Cerebellar cortex (tissue), 1 donor: ENCODE results near the gene DMAP1.
A peak's percentile ranks its signal among the peaks of the same experiment; 100 is the strongest.

Experiments used
- DNase-seq: peaks from one replicate; pipeline ENCODE4 v3.0.0-alpha.2; 2015; ENCODE audit warnings: low spot score

The DMAP1 gene

DNA sequence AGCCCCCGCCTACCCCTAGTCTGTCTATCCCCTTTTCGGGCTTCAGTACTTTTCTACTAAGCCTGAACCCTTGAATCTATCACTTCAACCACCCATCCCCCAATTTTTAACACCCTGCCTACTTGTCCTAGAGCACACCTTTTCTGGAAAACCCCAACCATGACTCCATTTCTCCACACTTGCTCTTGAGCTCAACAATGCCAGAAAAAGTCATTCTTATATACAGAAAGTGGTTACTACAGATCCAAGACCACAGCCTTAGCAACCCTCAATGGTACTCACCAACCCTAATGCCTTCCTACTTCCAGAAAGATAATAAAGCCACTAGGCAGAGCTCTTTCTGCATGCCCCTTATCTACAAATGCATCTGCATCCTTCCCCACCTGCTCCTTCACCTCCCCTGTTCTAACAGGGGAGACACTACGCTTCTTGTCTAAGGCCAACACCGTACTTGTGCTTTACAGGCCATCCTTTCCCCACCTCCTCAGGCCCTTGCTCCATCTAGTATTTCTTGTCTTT is 41.2 kb downstream of the DMAP1 start:
- DNase-seq, result no peak

DNA sequence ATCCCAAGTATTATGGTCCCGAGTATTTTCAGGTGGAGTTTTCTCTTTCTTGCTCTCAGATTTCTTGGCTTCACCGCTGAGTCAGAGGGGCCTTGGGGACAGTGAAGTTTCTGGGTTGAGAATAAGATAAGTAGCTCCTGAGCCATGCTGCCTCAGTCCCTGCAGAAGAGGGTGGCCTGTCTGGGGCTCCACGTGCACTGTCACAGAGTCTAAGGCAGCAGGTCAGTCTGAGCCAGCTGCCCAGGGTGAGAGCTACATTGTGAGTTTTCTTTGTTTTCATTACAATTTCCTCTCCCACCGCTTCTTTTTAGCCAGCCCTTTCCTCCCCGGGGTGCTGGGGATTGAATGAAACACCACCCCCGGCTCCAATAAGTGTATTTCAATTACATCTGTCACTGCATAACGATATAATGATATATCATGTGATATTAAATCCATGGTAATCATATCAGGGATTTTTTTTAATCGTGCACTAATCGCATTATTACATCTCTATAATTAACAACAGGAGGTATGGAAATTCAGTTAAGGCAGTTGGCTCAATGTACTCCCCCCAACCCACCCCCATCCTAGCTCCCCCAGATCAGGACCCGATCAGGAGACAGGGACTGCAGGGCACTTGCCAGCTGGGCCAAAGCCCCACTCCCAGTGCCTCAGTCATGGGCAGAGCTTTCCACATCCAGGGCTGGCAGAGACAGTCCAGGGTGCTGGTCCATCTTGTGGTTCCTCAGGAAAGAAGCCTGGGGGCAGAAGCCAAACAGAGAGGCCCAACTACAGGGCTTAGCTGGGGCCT is 43.7 kb downstream of the DMAP1 start:
- no peak for DNase-seq

GRCh38 chr1:44259090-44259489 is 45.8 kb downstream of the DMAP1 start:
- no peak for DNase-seq

DNA sequence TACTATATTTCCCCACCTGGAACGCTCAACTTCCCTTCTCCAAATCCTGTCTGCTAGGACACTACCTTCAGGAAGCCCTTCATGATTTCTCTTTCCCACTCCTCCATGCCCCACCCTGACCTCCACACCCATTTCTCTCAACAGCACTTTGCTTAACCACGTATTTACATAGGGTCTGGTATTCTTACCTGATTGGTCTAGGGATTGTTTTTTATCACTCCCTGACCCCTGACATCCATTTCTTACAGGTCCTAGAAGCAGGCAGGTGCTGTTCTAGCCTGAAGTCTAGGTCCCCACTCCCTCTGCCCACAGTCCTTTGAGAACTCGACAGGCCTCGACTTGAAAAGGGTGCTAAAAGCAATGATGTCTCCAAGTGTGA is 47.5 kb downstream of the DMAP1 start:
- DNase-seq, result no peak

- DNase-seq, result no peak
These were observed 48.0 kb downstream of the DMAP1 start for GRCh38 chr1:44261171-44261817.

GRCh38 chr1:44261962-44262361 is 48.7 kb downstream of the DMAP1 start:
- no peak for DNase-seq

- DNase-seq, result no peak
These were observed 49.1 kb downstream of the DMAP1 start for GRCh38 chr1:44262414-44262813.

GRCh38 chr1:44262816-44263567 is 49.7 kb downstream of the DMAP1 start:
- DNase-seq, result peak; percentile 81

DNA sequence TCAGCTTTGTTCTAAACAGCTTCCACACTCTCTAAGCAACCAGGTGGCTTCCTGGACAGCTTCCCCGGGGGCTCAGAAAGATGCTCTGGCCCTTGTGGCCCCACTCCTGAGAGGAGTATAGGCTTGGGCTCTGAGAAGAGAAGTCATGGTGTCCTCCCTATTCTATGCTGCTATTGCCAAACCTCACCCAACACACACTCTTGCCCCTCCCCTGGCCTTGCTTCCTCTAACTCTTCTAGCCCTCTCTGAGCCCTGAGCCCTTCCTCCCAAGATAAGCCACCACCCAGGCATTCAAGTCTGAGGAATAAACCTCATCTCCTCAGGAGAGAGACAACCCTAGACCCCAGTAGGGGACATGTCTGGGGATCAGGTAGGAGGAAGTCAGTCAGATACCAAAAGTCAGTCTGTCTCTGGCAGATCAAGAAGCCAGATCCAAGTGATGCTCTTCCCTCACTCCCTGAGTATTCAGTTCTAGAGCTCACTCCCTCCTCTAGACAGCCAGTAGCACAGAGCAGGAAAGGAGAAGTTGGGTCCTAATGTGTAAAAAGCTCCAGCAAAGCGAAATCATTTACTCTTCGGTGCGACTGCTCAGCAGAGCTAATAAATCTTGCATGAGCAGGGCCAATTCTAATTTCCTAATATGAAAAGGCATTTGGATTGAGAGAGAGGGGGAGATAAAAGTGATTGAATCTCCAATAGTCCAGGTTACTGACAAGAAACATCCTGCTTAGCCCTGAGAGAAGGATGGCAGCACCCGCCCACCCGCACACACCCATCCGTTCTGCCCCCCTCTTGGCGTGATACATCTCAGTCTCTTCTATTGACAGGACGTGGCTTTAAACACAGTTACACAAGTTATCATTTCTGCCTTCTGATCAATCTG is 50.5 kb downstream of the DMAP1 start:
- DNase-seq, result no peak

DNA sequence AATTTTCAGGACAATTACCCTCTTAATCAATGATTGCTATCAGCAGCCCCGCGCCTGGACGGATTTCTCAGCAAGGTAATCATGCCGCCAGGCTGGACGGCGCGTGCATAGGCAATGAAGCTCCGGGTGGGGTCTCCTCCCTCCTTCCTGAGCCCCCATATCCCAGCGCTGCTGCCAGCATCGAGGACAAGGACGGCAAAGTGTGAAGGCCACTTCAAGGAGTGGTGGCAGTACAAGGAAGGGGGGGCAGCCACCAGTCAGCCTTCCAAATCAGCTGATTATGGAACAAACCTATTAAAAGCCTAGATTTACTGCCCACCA is 51.1 kb downstream of the DMAP1 start:
- no peak for DNase-seq

GRCh38 chr1:44265656-44266358 is 52.5 kb downstream of the DMAP1 start:
- no peak for DNase-seq

DNA sequence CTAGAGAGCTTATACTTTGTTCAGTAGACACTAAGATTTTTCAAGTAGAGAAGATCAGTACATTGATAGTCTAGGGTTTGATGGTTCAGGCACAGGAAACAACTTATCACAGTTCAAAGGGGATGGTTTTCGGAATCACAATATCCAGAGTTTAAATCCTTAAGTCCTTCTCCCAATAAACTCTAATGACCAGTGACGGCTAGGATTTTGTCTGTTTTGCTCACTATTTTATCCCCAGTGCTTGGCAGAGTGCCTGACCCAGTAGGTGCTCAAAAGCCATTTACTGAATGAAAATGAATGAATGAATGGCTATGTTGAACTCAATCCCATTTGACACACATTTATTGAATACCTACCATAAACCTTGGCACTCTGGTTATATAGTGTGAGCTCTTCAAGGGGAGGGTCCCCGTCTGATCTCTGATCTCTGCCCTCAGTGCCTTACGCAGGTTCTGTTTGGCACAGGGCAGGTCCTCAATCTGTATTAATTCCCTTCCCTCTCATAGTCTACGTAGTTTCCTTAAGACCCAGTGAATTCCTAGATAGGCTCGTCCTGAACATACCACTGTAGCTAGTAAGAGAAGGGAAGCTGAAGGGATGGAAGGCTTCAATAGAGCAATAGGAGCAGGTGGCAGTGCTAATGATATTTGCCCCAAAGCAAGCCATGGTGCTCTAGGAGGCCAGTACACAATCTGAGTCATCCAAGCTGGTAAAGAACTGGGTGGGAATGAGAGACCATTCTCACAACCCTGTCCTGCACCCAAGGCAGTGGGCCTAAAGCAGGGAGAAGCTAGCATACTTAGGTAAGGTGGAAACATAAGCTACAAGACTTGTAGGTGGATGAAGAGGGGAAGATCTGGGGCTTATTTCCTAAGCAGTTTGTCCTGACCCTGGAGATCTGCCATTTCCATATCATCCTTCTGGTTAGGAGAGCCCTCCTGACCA is 53.4 kb downstream of the DMAP1 start:
- no peak for DNase-seq

DNA sequence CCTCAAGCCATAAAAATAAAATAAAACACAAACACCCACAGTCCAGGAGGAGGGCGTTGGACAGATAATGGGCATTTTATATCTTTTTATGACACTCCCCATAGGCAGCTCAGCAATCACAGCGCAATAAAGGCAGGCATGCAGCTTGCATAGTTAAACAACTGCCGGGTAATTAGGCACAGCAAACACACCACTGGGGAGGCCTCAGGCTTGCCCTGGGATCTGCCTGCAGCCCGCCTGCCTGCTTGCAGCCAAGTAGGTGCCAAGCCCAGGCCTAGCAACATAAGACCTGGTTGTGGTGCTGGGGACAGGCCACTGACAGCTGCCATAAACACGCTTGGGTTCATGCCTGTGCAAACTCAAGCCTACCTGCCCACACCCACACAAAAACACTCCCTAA is 54.2 kb downstream of the DMAP1 start:
- no peak for DNase-seq

- DNase-seq, result no peak
These were observed 54.8 kb downstream of the DMAP1 start for GRCh38 chr1:44268054-44268453.
